OCI-LY7 (cell line): Measurements from ENCODE around the gene PCDHB3.
"Not testable (repeated sequence)": the region's sequence is repeated elsewhere in the genome, so short reads cannot be mapped to it uniquely, and the experiment has no call there.

ENCODE experiments used
- CTCF ChIP-seq: fragments of 200-600 bp; sonication (generic); conservative IDR thresholded peaks from 2 replicates; pipeline ENCODE4 v1.5.1; 2014; ENCODE audit warnings: mild to moderate bottlenecking, antibody characterized with exemption, low read length, moderate library complexity, mixed read lengths
- EZH2phosphoT487 ChIP-seq: fragments of 200-600 bp; sonication (generic); IDR thresholded peaks from 2 replicates; pipeline ENCODE4 v1.6.1; 2018; ENCODE audit warnings: low read depth, borderline replicate concordance, mild to moderate bottlenecking, mixed run types, antibody characterized with exemption, low read length, moderate library complexity, mixed read lengths

- TF ChIP-seq CTCF, EZH2phosphoT487: not testable (repeated sequence)
Observed at GRCh38 chr5:141096586-141096985, 3.7 kb upstream of the PCDHB3 start.
